Mesendoderm (in vitro differentiated cells): ENCODE data around the gene EXOC2.

Experiments used
- DNase-seq: peaks from one replicate; pipeline ENCODE4 v3.0.0; 2013
- H2AK5ac ChIP-seq: 2 replicates; pipeline ENCODE4 v1.6.1; 2013; ENCODE audit warnings: low read length, inconsistent platforms
- H2BK120ac ChIP-seq: 2 replicates; pipeline ENCODE4 v1.6.1; 2013; ENCODE audit warnings: low read depth, mild to moderate bottlenecking, low read length, moderate library complexity, mixed read lengths
- H2BK15ac ChIP-seq: replicated peaks from 2 replicates; pipeline ENCODE4 v1.6.1; 2013; ENCODE audit warnings: low read depth, mild to moderate bottlenecking, moderate library complexity
- H2BK5ac ChIP-seq: 2 replicates; pipeline ENCODE4 v1.6.1; 2013; ENCODE audit warnings: low read length, inconsistent platforms
- H3K18ac ChIP-seq: 2 replicates; pipeline ENCODE4 v1.6.1; 2013; ENCODE audit warnings: mild to moderate bottlenecking, low read length, mixed read lengths
- H3K23ac ChIP-seq: one replicate; pipeline ENCODE4 v1.6.1; 2013; ENCODE audit warnings: low read length
- H3K27ac ChIP-seq: 2 replicates; pipeline ENCODE4 v1.5.1; 2013; ENCODE audit warnings: low read depth, mild to moderate bottlenecking, inconsistent platforms, low read length, moderate library complexity
- H3K27me3 ChIP-seq: 2 replicates; pipeline ENCODE4 v1.6.1; 2013; ENCODE audit warnings: low read length, control low read depth, mild to moderate bottlenecking, inconsistent platforms; ENCODE audit not compliant: insufficient read depth, poor library complexity
- H3K36me3 ChIP-seq: 2 replicates; pipeline ENCODE4 v1.6.1; 2013; ENCODE audit warnings: low read length, inconsistent platforms; ENCODE audit not compliant: control insufficient read depth, insufficient read depth
- H3K4ac ChIP-seq: one replicate; pipeline ENCODE4 v1.6.1; 2013; ENCODE audit warnings: low read depth, mild to moderate bottlenecking, low read length, moderate library complexity
- H3K4me1 ChIP-seq: 2 replicates; pipeline ENCODE4 v1.6.1; 2013; ENCODE audit warnings: low read depth, low read length, inconsistent platforms; ENCODE audit not compliant: control insufficient read depth
- H3K4me2 ChIP-seq: 2 replicates; pipeline ENCODE4 v1.6.1; 2013; ENCODE audit warnings: low read length
- H3K4me3 ChIP-seq: 2 replicates; pipeline ENCODE4 v1.5.1; 2013; ENCODE audit warnings: mild to moderate bottlenecking, low read length
- H3K56ac ChIP-seq: one replicate; pipeline ENCODE4 v1.6.1; 2013; ENCODE audit warnings: low read length
- H3K79me1 ChIP-seq: 2 replicates; pipeline ENCODE4 v1.6.1; 2013; ENCODE audit warnings: low read length, inconsistent platforms
- H3K79me2 ChIP-seq: 2 replicates; pipeline ENCODE4 v1.6.1; 2013; ENCODE audit warnings: mild to moderate bottlenecking, low read length; ENCODE audit not compliant: control insufficient read depth, insufficient read depth
- H3K9ac ChIP-seq: 2 replicates; pipeline ENCODE4 v1.6.1; 2013; ENCODE audit warnings: low read length, inconsistent platforms
- H4K5ac ChIP-seq: one replicate; pipeline ENCODE4 v1.6.1; 2013; ENCODE audit warnings: low read length
- H4K8ac ChIP-seq: one replicate; pipeline ENCODE4 v1.6.1; 2013; ENCODE audit warnings: low read depth, mild to moderate bottlenecking, control low read depth, low read length, moderate library complexity
- WGBS: extraction: QIAGEN DNeasy Blood & Tissue Kit; methylation state at CpG from one replicate; pipeline ENCODE4 v1.1.7; 2013; ENCODE audit warnings: low lambda C conversion rate, missing lambda C conversion rate; ENCODE audit not compliant: insufficient coverage; ENCODE audit errors: extremely low coverage; 5-methylcytosine and 5-hydroxymethylcytosine counted together

Gene EXOC2

GRCh38 chr6:455006-455585 is 237.8 kb downstream of the EXOC2 start:
- DNase-seq, result no peak
- no peaks in the 10 kb centered on the region for H3K36me3 ChIP-seq
- WGBS, result no CpG with 5 or more reads among the region's 11 CpGs

GRCh38 chr6:454148-454991 is 238.6 kb downstream of the EXOC2 start:
- 100% methylated on average over 1 of the region's 5 CpGs for WGBS
- H3K4ac ChIP-seq, result no peak overlapping the region

More at GRCh38 chr6:455006-455585, 237.8 kb downstream of the EXOC2 start:
- H3K27ac ChIP-seq, result no peak overlapping the region
- H3K79me2 ChIP-seq, result no peaks in the 10 kb centered on the region
- no peaks in the 10 kb centered on the region for H3K27me3 ChIP-seq
- H3K4me3 ChIP-seq, result no peak overlapping the region
- H3K23ac ChIP-seq, result no peak overlapping the region
- H3K9ac ChIP-seq, result no peak overlapping the region
- no peak overlapping the region for H2BK15ac ChIP-seq
- H2BK120ac ChIP-seq, result no peak overlapping the region
- no peak overlapping the region for H3K18ac ChIP-seq
- no peaks in the 10 kb centered on the region for H3K79me1 ChIP-seq
- H3K4me2 ChIP-seq, result no peak overlapping the region
- H4K8ac ChIP-seq, result no peak overlapping the region
- no peak overlapping the region for H3K56ac ChIP-seq
- H4K5ac ChIP-seq, result no peak overlapping the region
- H2AK5ac ChIP-seq, result no peak overlapping the region
- H2BK5ac ChIP-seq, result no peak overlapping the region
- H3K4me1 ChIP-seq, result no peaks in the 10 kb centered on the region
- H3K4ac ChIP-seq, result no peak overlapping the region

GRCh38 chr6:453152-453551 is 239.8 kb downstream of the EXOC2 start:
- Histone ChIP-seq H4K8ac (no peak overlapping the region), H3K27me3 (no peaks in the 10 kb centered on the region), H3K4me2 (no peak overlapping the region), H3K27ac (no peak overlapping the region), H2BK120ac (no peak overlapping the region), H4K5ac (no peak overlapping the region), H3K36me3 (no peaks in the 10 kb centered on the region), H3K56ac (peak overlapping the region; percentile 25), H3K4ac (no peak overlapping the region), H2BK15ac (no peak overlapping the region), H3K4me1 (no peaks in the 10 kb centered on the region), H2BK5ac (no peak overlapping the region), H3K18ac (no peak overlapping the region), H3K9ac (no peak overlapping the region), H3K23ac (no peak overlapping the region), H2AK5ac (no peak overlapping the region), H3K79me2 (no peaks in the 10 kb centered on the region), H3K79me1 (no peaks in the 10 kb centered on the region), H3K4me3 (no peak overlapping the region)
- DNase-seq, result no peak
- WGBS, result no CpG with 5 or more reads among the region's 13 CpGs

More at GRCh38 chr6:454148-454991, 238.6 kb downstream of the EXOC2 start:
- H3K4me2 ChIP-seq, result no peak overlapping the region
- no peaks in the 10 kb centered on the region for H3K36me3 ChIP-seq
- DNase-seq, result no peak
- no peaks in the 10 kb centered on the region for H3K79me1 ChIP-seq
- H3K4me3 ChIP-seq, result no peak overlapping the region
- H2AK5ac ChIP-seq, result no peak overlapping the region
- H2BK120ac ChIP-seq, result no peak overlapping the region
- no peak overlapping the region for H2BK5ac ChIP-seq
- no peak overlapping the region for H4K8ac ChIP-seq
- H3K27me3 ChIP-seq, result no peaks in the 10 kb centered on the region
- H3K23ac ChIP-seq, result no peak overlapping the region
- no peaks in the 10 kb centered on the region for H3K4me1 ChIP-seq
- no peak overlapping the region for H2BK15ac ChIP-seq
- no peak overlapping the region for H3K56ac ChIP-seq
- H3K18ac ChIP-seq, result no peak overlapping the region
- no peak overlapping the region for H4K5ac ChIP-seq
- no peaks in the 10 kb centered on the region for H3K79me2 ChIP-seq
- no peak overlapping the region for H3K9ac ChIP-seq
- no peak overlapping the region for H3K27ac ChIP-seq

GRCh38 chr6:452301-453067 is 240.5 kb downstream of the EXOC2 start:
- H3K18ac ChIP-seq, result no peak overlapping the region
- no peaks in the 10 kb centered on the region for H3K36me3 ChIP-seq
- H2AK5ac ChIP-seq, result no peak overlapping the region
- H2BK120ac ChIP-seq, result no peak overlapping the region
- H3K9ac ChIP-seq, result no peak overlapping the region
- no peak overlapping the region for H4K8ac ChIP-seq
- no peak overlapping the region for H2BK15ac ChIP-seq
- H3K4me2 ChIP-seq, result no peak overlapping the region
- H3K4me3 ChIP-seq, result no peak overlapping the region
- H3K4ac ChIP-seq, result no peak overlapping the region
- no peak overlapping the region for H3K23ac ChIP-seq
- H2BK5ac ChIP-seq, result no peak overlapping the region
- no peak overlapping the region for H3K27ac ChIP-seq
- no peak overlapping the region for H4K5ac ChIP-seq
- DNase-seq, result no peak
- no peaks in the 10 kb centered on the region for H3K79me1 ChIP-seq
- H3K79me2 ChIP-seq, result no peaks in the 10 kb centered on the region
- no peaks in the 10 kb centered on the region for H3K27me3 ChIP-seq
- no peaks in the 10 kb centered on the region for H3K4me1 ChIP-seq
- H3K56ac ChIP-seq, result no peak overlapping the region
- WGBS, result no CpG with 5 or more reads among the region's 9 CpGs

- Histone ChIP-seq H3K27me3 (no peaks in the 10 kb centered on the region), H3K4ac (no peak overlapping the region), H3K36me3 (no peaks in the 10 kb centered on the region), H3K18ac (no peak overlapping the region), H2BK120ac (no peak overlapping the region), H3K56ac (no peak overlapping the region), H2BK5ac (no peak overlapping the region), H2AK5ac (no peak overlapping the region), H3K23ac (no peak overlapping the region), H3K79me1 (no peaks in the 10 kb centered on the region), H4K8ac (no peak overlapping the region), H4K5ac (no peak overlapping the region), H2BK15ac (no peak overlapping the region), H3K4me3 (no peak overlapping the region), H3K79me2 (no peaks in the 10 kb centered on the region), H3K9ac (no peak overlapping the region), H3K4me2 (no peak overlapping the region), H3K4me1 (no peaks in the 10 kb centered on the region), H3K27ac (no peak overlapping the region)
- WGBS, result no CpG with 5 or more reads among the region's 8 CpGs
- no peak for DNase-seq
Measured at GRCh38 chr6:451847-452246, 241.1 kb downstream of the EXOC2 start.
